GM21576 (cell line): ENCODE results near the gene NR5A2.

Experiments
- ATAC-seq: cut with Tn5 transposase; IDR thresholded peaks from one replicate; pipeline ENCODE4 v1.9.1; 2021; ENCODE audit warnings: mild to moderate bottlenecking, moderate library complexity; ENCODE audit not compliant: unreplicated experiment

Gene NR5A2

DNA sequence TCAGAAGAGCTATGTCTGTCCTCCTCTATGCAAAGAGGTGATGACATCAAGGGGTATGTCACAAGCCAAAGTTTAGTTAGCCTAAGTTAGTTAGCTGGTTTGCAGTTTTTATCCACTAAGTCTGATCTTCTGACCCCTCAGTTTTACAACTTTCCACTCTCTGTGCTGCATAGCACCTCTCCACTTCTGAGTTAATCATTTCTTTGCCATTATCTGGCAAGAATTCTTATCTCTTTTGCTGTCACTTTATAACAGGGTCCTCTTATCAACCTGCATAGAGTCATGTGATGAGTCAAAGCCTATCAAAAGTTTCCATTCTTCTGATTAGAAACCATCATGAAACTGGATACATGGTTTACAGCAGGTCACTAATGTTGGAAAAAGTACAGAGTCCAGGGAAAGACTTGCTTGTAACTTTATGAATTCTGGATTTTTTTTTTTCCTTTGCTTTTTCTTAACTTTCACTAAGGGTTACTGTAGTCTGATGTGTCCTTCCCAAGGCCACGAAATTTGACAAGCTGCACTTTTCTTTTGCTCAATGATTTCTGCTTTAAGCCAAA lies at the start of gene NR5A2:
Gene NR5A2 (plus strand): TSS at position 447 of the 560 bp plus-strand sequence. CDS start 138 bp downstream, outside the sequence.
- ATAC-seq, result no peak

DNA sequence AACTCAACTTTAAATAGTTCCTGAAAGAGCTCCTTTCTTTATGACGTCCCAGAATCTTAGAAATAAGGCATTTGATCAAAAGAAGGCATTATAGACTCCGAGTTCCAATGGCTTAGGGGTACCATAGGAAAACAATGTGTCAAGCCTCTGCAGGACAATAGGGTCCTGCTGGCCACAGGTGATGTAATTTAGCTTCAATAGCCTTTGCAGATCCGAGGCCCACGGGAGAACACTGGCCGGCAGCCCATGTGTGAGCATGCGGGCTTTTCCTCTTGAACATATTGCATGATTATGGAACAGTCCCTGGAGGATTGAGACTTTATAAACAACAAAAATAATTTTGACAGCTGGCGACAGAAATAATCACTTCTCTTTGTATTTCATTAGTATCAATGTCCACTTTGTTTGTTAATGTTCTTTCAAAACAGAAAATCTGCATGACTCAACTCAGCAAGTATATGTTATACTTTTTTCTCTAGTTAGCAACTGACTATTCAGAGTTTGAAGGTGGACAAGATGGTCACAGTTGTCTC lies 49.0 kb upstream of the NR5A2 start:
- ATAC-seq, result no peak

DNA sequence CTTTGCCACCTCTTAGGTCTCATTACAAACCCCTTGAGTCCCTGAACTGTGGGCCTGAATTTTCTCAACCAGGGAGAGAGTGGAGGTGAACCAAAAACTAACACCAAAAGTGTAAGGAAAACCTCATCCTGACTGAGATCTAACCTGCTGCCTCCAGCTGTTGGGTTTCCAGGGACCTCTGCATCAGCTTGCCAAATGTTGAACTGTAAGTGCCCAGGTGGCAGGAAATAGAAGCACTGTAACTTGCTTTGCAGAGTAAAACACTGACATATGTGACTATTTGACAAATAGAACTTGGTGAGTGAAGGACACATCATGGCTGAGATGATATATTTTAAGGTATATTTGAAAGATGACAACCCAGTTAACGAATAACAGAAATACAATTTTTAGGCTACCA lies 48.4 kb upstream of the NR5A2 start:
- ATAC-seq, result no peak

DNA sequence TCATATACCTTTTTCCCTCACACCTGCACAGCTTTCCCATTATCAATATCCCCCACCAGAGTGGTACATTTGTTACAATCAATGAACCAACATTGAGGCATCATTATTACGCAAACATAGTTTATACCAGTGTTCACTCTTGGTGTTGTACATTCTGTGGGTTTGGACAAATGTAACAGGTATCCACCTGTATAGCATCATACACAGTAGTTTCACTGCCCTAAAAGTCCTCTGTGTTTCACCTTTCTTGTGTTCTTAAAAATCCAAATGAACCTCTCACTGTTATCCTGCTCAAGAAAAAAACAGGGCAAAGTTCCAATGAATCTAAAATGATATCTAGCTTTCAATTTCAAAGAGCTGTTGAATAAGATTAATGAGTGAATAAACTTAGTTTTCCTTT lies 45.9 kb upstream of the NR5A2 start:
- no peak for ATAC-seq

DNA sequence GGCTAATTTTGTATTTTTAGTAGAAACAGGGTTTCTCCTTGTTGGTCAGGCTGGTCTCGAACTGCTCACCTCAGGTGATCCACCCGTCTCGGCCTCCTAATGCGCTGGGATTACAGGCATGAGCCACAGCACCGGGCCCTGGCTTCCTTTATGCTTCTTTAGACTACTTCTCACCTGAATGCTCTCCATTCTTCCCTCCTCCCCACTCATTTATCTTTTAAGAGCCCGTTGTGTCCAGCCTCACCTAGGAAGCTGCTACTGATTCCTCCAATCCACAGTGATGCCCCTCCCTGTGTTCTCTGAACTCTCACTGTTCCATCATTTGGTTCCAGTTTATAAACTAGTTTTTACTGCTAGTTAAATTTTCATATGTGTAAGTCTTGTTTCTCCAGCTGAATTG lies 44.9 kb upstream of the NR5A2 start:
- ATAC-seq, result no peak

DNA sequence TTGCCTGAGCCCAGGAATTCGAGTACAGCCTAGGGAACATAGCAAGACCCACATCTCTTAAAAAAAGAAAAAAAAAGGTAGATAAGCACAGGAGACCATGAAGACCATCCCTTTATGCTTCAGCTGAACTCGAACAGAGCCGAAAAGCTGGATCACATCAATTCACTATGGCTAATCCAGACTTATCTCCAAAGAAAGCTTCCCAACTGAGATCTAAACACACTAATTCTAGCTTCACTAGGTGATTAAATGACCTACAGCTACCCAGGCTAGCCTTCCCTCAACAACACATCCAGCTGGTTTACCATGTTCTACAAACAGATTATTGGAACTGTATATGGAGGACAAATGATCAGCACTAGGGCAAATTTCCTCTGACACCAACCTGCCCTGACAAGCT lies 44.0 kb upstream of the NR5A2 start:
- no peak for ATAC-seq

DNA sequence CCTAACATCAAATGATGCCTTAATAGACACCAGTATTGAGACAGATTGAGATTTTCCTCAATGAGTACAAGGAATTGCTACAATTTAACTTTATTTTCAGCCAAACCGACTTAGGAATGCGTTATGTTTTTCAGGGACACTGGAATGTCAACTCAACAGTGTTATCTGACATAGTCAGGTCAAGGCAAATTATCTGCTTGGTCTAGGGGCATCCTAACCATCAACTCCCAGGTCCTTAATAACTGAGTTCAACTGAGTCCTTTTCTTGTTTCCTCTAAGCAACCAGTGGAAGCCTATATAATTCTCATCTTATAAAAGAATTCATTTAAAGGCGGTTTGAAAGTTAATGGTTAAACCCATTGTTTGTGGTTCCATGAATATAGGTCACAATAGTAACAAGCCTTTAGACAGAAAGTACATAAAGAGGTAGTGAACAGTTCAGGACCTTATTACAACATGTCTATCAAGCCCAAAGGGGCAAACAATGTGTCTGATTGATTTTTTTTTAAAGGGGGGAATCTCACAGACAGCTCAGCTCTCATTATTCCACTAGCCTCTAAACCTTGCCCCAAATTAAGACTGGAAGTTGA lies 32.3 kb upstream of the NR5A2 start:
- no peak for ATAC-seq

DNA sequence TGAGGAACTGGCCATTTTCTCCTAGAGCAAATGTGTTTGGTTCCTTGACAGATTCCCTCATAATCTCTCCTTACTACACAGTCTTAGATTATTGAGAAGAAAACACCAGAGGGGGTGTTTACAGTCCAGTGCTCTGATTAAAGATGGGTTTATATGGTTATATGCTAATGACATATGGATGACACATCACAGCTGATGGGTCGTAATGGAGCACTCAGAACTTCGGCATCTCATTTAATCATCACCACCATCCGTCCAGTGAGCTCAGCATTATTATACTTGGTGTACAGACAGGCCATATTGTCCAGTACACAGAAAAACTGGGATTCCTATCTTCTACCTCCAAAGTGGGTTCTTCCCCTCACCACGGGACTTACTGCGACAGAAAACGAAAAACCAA lies 22.3 kb upstream of the NR5A2 start:
- ATAC-seq, result no peak

DNA sequence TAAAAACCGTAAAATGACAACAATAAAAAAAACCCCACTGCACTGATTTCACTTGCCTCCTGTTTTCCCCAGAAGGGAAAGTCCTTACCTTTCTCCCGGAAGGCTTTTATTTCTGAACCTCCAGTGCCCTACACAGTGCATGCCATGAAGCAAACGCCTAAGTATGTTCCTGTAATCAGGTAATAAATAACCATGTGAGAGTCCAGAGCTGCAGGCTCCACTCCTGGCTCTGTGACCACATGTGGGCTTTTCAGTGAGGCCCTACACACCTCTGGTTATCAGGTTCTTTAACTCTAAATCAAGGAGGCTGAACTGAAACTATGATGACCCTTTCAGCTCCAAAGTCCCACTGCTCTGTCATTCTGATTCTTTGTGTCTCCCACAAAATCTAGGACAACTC lies 20.8 kb upstream of the NR5A2 start:
- no peak for ATAC-seq

DNA sequence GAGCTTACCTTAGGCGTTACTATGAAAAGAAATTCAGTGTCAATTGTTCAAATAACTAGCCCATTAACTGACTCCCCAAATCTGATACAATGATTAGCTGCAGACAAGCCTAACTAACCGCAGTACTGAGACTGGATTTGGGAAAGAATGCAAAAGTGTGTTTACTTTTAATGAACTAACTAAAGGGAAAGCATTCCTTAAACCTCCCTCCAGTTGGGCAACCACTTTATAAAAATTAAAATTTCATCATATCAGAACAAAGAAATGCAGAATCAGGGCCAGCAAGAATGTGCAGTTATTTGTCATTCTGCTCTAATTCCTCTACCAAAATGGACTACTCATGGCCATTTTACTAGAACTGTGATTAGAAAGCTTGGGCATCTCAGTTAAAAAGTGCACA lies 11.7 kb upstream of the NR5A2 start:
- no peak for ATAC-seq

DNA sequence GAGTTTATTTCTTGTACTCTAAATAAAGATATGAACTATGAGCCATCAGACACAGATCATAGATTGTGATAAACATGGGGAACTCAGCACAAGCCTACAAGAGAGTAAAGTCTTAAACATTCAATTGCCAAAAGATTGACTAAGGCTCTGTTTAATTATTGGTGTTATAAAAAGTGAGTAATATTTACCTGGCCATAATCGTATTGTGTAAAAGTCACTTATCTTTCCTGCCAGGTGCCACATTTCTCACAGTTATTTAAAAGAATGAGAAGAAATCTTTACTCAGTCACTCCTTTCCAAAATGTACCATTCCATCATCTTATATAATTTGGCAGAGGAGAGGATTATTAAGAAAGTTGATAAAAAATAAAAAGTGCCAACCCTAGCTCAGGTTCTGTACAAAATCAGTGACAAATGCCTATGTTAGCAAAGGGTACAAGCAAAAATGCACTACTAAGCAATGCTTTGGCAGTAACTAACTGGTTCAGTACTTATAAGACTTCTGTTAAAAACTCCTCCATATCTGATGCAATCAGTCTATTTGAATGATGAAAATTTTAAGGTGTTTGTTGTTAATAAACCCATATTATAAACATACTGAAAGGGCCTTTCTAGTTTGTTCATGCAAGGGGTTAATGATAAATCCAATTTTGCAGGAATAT lies 5.8 kb upstream of the NR5A2 start:
- no peak for ATAC-seq

DNA sequence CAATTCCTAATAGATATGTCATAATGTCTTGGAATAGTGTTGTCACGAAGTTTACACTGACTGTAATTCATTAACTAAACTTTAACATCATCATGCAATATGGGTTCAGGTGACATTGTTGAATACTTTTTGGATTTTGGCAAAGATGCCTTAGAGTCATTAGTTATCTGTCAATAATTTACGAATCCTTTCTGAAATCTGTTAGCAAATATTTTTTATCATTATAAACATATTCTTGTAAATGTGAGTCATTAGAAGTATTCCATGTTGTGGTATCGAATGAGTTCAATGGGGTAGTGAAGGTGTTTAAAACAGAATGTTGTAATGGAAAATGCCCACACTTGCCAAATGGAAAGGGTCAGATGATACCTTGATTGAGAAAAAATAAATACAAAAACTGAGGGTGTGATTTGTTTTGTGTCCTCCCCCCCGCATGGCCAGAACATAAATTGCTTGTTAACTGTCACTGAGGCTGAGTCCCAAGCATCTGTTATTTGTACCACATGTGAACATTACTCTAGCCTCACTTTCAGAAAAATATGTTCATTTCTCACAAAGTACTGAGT lies 5.2 kb upstream of the NR5A2 start:
- ATAC-seq, result no peak

DNA sequence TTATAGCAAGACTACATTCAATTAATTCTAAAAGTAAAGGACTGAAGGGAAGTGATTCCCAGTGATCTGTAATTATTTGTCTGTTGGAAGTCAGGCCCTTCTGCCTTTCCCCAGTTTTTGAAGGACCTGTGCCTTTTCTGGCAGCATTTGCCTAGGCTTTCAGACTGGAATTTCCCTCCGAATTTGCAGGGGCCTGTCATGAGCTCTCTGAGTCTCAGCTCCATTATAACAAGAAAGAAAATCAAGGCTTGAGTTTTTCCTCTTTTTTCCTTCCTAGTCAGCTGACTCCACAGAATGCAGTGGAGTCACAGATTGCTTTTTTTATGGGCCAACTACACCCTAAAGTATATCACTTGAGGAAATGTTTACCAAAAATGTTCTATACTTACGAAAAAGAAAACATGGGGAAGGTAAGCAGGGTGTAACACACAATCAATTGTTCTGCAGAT lies 1.1 kb downstream of the NR5A2 start:
- ATAC-seq, result no peak

DNA sequence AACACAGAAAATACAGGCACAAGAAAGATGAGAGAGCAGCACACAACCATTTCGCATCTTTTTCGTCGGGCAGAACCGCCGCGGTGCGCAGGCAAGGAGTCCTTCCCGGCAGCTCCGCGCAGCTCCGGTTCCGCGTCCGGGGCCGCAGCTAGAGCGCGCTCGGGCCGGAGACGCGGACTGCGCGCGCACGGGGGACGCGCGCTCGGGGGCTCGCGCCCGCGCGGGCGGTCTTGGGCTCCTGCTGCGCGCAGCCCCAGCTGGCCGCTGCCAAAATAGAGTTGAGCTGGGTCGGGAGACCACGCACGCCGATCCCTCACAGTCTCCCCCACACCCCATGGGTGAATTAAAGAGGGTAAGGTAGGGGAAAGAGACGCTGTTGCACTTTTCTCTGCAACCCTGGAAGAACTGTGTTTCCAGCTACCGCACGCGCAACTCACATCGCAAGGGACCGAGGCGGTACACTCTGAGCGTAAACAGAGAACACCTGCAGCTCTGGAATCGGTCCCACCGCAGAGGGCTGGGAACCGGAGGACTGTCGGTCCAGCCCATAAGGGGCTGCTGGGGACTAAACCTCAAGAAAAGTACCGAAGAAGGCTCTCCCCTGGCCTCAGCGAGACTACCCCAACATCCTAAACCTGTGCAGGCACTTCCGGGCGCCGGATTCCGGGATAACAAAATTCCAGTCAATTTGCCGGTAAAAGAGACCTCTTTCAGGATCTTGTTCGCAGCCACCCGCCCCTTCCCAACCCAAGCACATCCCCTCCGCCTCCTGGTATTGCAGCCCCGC lies 1.7 kb downstream of the NR5A2 start:
- ATAC-seq, result no peak

DNA sequence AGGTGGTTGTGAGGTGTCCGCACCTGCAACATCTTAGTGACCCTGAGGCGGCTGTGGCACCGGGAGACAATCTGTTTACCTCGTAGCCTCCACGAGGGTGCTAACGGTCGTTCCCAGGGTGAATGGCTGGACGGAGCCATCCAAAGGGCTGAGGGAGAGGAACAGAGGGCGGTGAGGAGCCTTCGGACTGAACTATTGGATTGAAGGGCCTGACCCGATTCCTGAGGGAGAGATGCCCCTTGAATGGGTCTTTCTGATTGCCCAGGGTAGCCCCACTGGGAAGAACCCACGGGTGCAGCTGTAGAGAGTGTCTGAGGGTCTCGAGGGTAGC lies 2.3 kb downstream of the NR5A2 start:
- ATAC-seq, result no peak

DNA sequence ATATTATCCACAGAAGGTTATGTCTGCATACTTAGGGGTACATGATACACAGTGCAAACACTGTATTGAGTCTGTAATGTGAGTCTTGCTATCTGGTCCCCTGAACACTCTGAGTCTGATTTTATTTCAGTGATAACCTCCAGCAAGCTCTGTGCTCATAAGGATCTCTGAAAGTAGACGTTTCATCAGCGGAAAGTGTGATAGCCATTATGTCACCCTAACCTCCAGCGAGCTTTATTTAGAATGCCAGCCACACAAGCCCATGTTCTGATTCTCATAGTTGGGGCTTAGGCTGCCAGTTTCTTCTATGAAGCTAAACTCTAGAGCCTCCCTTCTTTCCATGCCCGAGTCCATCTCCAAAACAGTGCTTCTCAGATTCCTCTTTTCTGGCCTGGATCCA lies 3.3 kb downstream of the NR5A2 start:
- ATAC-seq, result no peak

DNA sequence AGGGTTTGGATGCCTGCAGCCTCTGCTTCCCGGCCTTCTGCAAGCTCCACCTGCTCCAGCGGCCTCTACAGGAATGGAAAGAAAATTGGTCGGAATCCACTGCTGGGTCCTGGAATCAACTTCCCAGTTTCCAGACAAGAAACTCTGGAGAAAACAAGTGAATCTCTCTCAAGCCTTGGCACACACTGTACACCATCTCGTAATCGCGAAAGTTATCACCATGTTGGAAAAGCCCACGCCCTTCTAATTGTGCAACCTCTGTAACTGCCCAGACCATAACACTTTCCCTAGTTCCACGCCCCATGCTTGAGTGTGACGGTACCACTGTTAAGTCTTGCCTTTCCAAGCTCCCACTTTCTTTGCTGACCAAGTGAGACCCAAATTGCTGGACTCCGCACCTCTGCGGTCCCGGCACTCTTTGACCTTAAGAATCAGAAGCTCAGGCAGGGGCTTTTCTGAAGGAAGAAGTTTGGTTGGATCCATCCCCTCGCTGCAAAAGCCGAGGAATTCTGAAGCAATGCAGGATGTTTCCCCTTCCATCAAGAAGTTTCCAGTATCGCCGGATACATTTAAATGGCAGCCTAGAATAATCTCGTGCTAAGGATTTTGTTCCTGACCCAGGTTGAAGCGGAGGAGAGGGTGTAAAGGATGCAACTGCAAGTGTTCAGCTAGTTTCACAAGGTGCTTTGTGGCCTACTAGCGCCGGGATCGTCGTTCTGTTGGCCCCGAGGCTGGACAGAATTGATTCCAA lies 6.2 kb downstream of the NR5A2 start:
- no peak for ATAC-seq

DNA sequence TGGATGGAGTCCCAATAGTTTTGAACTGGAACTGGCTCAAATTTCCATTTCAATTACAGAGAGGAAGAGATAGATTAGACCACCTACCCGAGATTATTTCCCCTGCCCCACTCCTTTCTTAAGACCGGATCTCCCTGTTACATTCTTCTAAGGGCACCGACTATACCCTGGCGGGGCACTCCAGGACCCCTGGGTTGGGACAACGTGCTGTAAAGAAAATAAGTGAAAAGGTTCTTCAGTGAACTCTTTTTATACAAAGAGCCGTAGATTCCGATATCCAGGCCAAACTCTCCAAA lies 6.7 kb downstream of the NR5A2 start:
- no peak for ATAC-seq

DNA sequence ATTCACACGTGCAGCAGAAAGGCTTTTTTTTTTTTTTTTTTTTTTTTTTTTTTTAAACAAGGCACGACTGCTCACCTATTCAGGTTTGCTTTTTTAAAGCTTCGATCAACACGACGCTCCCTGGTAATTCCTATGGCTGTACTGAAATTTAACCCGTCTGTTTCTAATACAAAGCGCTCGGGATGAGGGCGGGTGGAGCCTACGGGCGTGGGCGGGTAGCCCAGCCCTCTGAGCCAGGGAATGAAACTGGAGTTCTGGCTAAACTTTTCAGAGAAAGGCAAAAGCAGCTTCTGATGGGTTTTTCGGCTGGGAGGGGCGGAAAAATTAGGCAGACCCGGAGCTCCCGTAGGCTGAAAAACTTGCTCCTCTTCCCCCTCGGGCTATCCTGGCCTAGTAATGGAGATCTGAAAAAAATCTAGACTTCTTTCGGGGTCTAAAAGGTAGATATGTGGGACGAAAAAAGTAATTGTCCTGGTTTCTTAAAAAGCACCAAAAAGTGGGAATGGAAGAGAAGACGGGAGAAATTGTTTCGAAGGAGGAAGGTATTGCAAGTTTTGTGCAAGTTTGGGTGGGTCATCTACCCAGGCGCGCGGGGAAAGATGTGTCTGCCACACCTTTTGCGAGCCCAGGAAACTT lies 7.4 kb downstream of the NR5A2 start:
- no peak for ATAC-seq

DNA sequence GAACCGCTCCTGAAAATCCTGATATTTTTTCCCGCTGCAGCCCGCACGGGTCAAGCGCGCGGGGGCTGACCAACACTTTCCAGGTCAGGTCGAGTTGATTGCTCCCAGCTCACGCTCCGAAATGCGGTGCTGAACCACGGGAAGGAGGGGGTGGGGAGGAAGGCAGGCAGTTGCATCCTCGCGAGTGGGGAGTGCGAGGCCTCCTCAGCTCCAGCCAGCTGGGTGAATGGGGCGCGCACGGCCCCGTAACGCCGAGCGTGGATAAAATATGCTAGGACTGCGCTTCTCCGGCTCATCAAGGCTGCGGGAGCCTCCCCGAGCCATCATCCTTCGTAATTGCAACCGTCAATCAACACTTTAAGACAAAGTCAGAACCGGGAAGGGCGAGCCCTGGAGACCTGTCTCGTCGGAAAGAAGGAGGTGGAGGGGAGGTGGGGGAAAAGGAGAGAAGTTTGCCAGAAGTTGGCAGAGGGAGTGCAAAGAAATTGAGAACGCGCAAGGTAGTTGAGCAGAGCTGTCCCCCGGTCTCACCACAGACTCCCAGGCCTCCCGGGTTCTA lies 8.0 kb downstream of the NR5A2 start:
- no peak for ATAC-seq
